ENCODE results near the gene RTP1.
"Not testable (repeated sequence)": the region's sequence is repeated elsewhere in the genome, so short reads cannot be mapped to it uniquely, and the experiment has no call there.

GRCh38 chr3:187199463-187200050, 2.3 kb downstream of the RTP1 start:
- not testable (repeated sequence) for TF ChIP-seq CTCF, POLR2A (IDR thresholded peaks at IDR 0.05)
